Retinal pigment epithelial cell (primary cell): ENCODE measurements around the gene ARHGEF5.

Source experiments
- DNase-seq: peaks from one replicate; pipeline ENCODE4 v3.0.0-alpha.2; 2010; ENCODE audit warnings: low read depth
- H3K4me3 ChIP-seq: 2 replicates; pipeline ENCODE4 v1.5.1; 2011; ENCODE audit warnings: mild to moderate bottlenecking, low read length, control low read depth, moderate library complexity
- CTCF ChIP-seq: conservative IDR thresholded peaks from 2 replicates; pipeline ENCODE4 v1.5.1; 2011; ENCODE audit warnings: low read depth, low read length, control low read depth, inconsistent platforms

ARHGEF5 gene

GRCh38 chr7:144403102-144403501 is 47.9 kb downstream of the ARHGEF5 start:
- no peak overlapping the region for H3K4me3 ChIP-seq
- DNase-seq = no peak
- no peak for TF ChIP-seq CTCF

- no peak for TF ChIP-seq CTCF
- DNase-seq = no peak
These were observed 48.5 kb downstream of the ARHGEF5 start, which contains the start of gene NOBOX for GRCh38 chr7:144403649-144404061. NOBOX (minus strand) TSS chr7:144403693.

GRCh38 chr7:144404946-144405345 is 49.7 kb downstream of the ARHGEF5 start:
- no peak for TF ChIP-seq CTCF
- H3K4me3 ChIP-seq = no peak overlapping the region
- DNase-seq = no peak

More at GRCh38 chr7:144403649-144404061, 48.5 kb downstream of the ARHGEF5 start, which contains the start of gene NOBOX:
- no peak within 1 kb of the TSS for H3K4me3 ChIP-seq

GRCh38 chr7:144407266-144407931 is 52.2 kb downstream of the ARHGEF5 start:
- H3K4me3 ChIP-seq = no peak overlapping the region
- DNase-seq = no peak
- no peak for TF ChIP-seq CTCF

GRCh38 chr7:144408121-144408520 is 52.9 kb downstream of the ARHGEF5 start:
- H3K4me3 ChIP-seq = no peak overlapping the region
- no peak for TF ChIP-seq CTCF
- DNase-seq = no peak

- TF ChIP-seq CTCF = no peak
- DNase-seq = no peak
- no peak overlapping the region for H3K4me3 ChIP-seq
These were observed 55.2 kb downstream of the ARHGEF5 start for GRCh38 chr7:144410441-144410840.

- no peak overlapping the region for H3K4me3 ChIP-seq
- DNase-seq = no peak
- TF ChIP-seq CTCF = no peak
These were observed 59.6 kb downstream of the ARHGEF5 start for GRCh38 chr7:144414815-144415214.
